ENCODE measurements around the gene ING3. TPM values are rescaled to one million over a fixed set of nuclear protein-coding genes. Genes with fewer than 3 reads are reported as not detected.

The ING3 gene
- total RNA-seq, 1 experiment from 2014 or later, result 23.1 TPM

GRCh38 chr7:120941856-120942255 is 8.7 kb upstream of the ING3 start:
- no peaks in the 10 kb centered on the region for H3K23me2 ChIP-seq (ENCODE audit: insufficient read length, low read depth, low read length, poor library complexity, severe bottlenecking)
- H4K20me1 ChIP-seq (ENCODE audit: control insufficient read depth, insufficient read depth, insufficient read length), result no peaks in the 10 kb centered on the region
- no peak overlapping the region for H3K4me2 ChIP-seq (ENCODE audit: insufficient read depth, insufficient read length, low read length)
- no peaks in the 10 kb centered on the region for H3K79me1 ChIP-seq (ENCODE audit: insufficient read depth, low read depth, low read length, poor library complexity, severe bottlenecking)
- H2BK20ac ChIP-seq (ENCODE audit: low read depth, low read length, poor library complexity, severe bottlenecking), result no peak overlapping the region
- no peak overlapping the region for H3K23ac ChIP-seq (ENCODE audit: insufficient read length, low read depth, low read length)
- no peak overlapping the region for H3K9ac ChIP-seq (ENCODE audit: extremely low read depth, insufficient read length, low read length)
- no peak overlapping the region for H2AFZ ChIP-seq (ENCODE audit: low read length)
- TF ChIP-seq, protein P1, sequence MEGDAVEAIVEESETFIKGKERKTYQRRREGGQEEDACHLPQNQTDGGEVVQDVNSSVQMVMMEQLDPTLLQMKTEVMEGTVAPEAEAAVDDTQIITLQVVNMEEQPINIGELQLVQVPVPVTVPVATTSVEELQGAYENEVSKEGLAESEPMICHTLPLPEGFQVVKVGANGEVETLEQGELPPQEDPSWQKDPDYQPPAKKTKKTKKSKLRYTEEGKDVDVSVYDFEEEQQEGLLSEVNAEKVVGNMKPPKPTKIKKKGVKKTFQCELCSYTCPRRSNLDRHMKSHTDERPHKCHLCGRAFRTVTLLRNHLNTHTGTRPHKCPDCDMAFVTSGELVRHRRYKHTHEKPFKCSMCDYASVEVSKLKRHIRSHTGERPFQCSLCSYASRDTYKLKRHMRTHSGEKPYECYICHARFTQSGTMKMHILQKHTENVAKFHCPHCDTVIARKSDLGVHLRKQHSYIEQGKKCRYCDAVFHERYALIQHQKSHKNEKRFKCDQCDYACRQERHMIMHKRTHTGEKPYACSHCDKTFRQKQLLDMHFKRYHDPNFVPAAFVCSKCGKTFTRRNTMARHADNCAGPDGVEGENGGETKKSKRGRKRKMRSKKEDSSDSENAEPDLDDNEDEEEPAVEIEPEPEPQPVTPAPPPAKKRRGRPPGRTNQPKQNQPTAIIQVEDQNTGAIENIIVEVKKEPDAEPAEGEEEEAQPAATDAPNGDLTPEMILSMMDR (conservative IDR thresholded peaks at IDR 0.05), result no peak
- no peak overlapping the region for H4K8ac ChIP-seq (replicated peaks; ENCODE audit: insufficient read length, low read depth, low read length)
- no peak overlapping the region for H3T11ph ChIP-seq (ENCODE audit: low read length)
- no peaks in the 10 kb centered on the region for H3K9me3 ChIP-seq (ENCODE audit: control insufficient read depth, low read depth, low read length)
- H3K18ac ChIP-seq (ENCODE audit: insufficient read length, low read depth, low read length), result no peak overlapping the region
- no peaks in the 10 kb centered on the region for H3K4me1 ChIP-seq (ENCODE audit: insufficient read depth, low read length)
- no peak overlapping the region for H2BK120ac ChIP-seq (ENCODE audit: low read depth, low read length, poor library complexity, severe bottlenecking)
- WGBS (ENCODE audit: extremely low coverage, insufficient read length, low lambda C conversion rate), result no CpG with 5 or more reads among the region's 3 CpGs
- no peak for DNase-seq
- H2BK12ac ChIP-seq (ENCODE audit: insufficient read length, low read depth, low read length), result no peak overlapping the region
- H3K4ac ChIP-seq (ENCODE audit: low read depth, low read length), result no peak overlapping the region
- H2AK5ac ChIP-seq (ENCODE audit: insufficient read length, low read length), result no peak overlapping the region
- H2BK5ac ChIP-seq (ENCODE audit: insufficient read length, low read length), result no peak overlapping the region
- H3K56ac ChIP-seq (ENCODE audit: insufficient read length, low read depth, low read length), result no peak overlapping the region
- no peak overlapping the region for H4K91ac ChIP-seq (ENCODE audit: insufficient read length, low read depth, low read length)
- no peak overlapping the region for H3K14ac ChIP-seq (ENCODE audit: insufficient read depth, low read length)
- H3K4me1 Mint-ChIP-seq, result no peaks in the 10 kb centered on the region
- no peaks in the 10 kb centered on the region for H3K9me3 Mint-ChIP-seq
- no peaks in the 10 kb centered on the region for H3K27me3 Mint-ChIP-seq (ENCODE audit: low read depth)
- H3K4me3 Mint-ChIP-seq, result no peak overlapping the region
- H3K36me3 Mint-ChIP-seq (ENCODE audit: insufficient read depth in 1 of 3, low read depth in 3 of 3), result no peaks in the 10 kb centered on the region
- H2BK15ac ChIP-seq (ENCODE audit: low read depth, low read length), result no peak overlapping the region
- no peaks in the 10 kb centered on the region for H3K79me2 ChIP-seq (ENCODE audit: insufficient read depth, low read length)
- no peaks in the 10 kb centered on the region; the same call in 1 of the 2 replicates for H3K27me3 ChIP-seq (ENCODE audit: insufficient read depth, low read length)
- H4K5ac ChIP-seq (ENCODE audit: insufficient read length, low read depth, low read length), result no peak overlapping the region
- no peak overlapping the region for H3K27ac ChIP-seq (ENCODE audit: insufficient read length, low read depth, low read length)
- H3K27ac Mint-ChIP-seq, result no peak overlapping the region
